ENCODE measurements around the gene HOXA5.

The HOXA5 gene

GRCh38 chr7:27115221-27116026 lies 28.1 kb downstream of the HOXA5 start (continued):
- TF ChIP-seq PATZ1 (tag by site-specific recombination; IDR thresholded peaks at IDR 0.05) (peak; percentile 44; the same call in 1 of the 2 replicates), ZNF529 (tag by site-specific recombination; IDR thresholded peaks at IDR 0.05; ENCODE audit: insufficient replicate concordance) (no peak), ZNF121 (tag by site-specific recombination; IDR thresholded peaks at IDR 0.05) (no peak), ZNF114 (tag by site-specific recombination; IDR thresholded peaks at IDR 0.05) (no peak), ZNF544 (tag by site-specific recombination; IDR thresholded peaks at IDR 0.05) (no peak), GLI4 (tag by site-specific recombination; IDR thresholded peaks at IDR 0.05) (no peak), ZNF513 (tag by site-specific recombination; IDR thresholded peaks at IDR 0.05) (no peak), ZNF175 (tag by site-specific recombination; IDR thresholded peaks at IDR 0.05) (no peak), ZNF221 (tag by site-specific recombination; IDR thresholded peaks at IDR 0.05; ENCODE audit: borderline replicate concordance) (no peak), MEIS1 (CRISPR knock-in tag; IDR thresholded peaks at IDR 0.05; ENCODE audit: borderline replicate concordance) (peak; percentile 92), ZNF785 (tag by site-specific recombination; IDR thresholded peaks at IDR 0.05) (no peak), ZBTB20 (tag by site-specific recombination; IDR thresholded peaks at IDR 0.05) (peak; percentile 19; the same call in 1 of the 2 replicates), ZFP3 (tag by site-specific recombination; IDR thresholded peaks at IDR 0.05; ENCODE audit: low read depth) (no peak), ZNF561 (tag by site-specific recombination; IDR thresholded peaks at IDR 0.05; ENCODE audit: borderline replicate concordance) (no peak; the same call in 1 of the 2 replicates), PRDM2 (tag by site-specific recombination; IDR thresholded peaks at IDR 0.05; ENCODE audit: borderline replicate concordance) (no peak), ZNF670 (tag by site-specific recombination; IDR thresholded peaks at IDR 0.05; ENCODE audit: low read depth) (no peak), SP2 (tag by site-specific recombination; IDR thresholded peaks at IDR 0.05) (peak; percentile 57), ZNF837 (tag by site-specific recombination; IDR thresholded peaks at IDR 0.05) (no peak), ZBTB49 (tag by site-specific recombination; IDR thresholded peaks at IDR 0.05; ENCODE audit: low read depth) (no peak), ZNF248 (tag by site-specific recombination; IDR thresholded peaks at IDR 0.05) (no peak), INSM2 (tag by site-specific recombination; IDR thresholded peaks at IDR 0.05) (peak; percentile 89), ZNF521 (tag by site-specific recombination; IDR thresholded peaks at IDR 0.05) (no peak), GLIS2 (tag by site-specific recombination; IDR thresholded peaks at IDR 0.05) (no peak), ZSCAN16 (tag by site-specific recombination; IDR thresholded peaks at IDR 0.05) (peak; percentile 95), ZNF184 (tag by site-specific recombination; IDR thresholded peaks at IDR 0.05) (no peak), ZNF239 (tag by site-specific recombination; IDR thresholded peaks at IDR 0.05) (no peak), ZNF701 (tag by site-specific recombination; IDR thresholded peaks at IDR 0.05) (no peak)
